Amniotic stem cell (primary cell): Measurements from ENCODE around the gene ZNRD2.
"Not testable (repeated sequence)": the region's sequence is repeated elsewhere in the genome, so short reads cannot be mapped to it uniquely, and the experiment has no call there.

Experiments
- DNase-seq: peaks from one replicate; lab custom pipeline; 2025; lab: John Stamatoyannopoulos, UW

The ZNRD2 gene, protein sequence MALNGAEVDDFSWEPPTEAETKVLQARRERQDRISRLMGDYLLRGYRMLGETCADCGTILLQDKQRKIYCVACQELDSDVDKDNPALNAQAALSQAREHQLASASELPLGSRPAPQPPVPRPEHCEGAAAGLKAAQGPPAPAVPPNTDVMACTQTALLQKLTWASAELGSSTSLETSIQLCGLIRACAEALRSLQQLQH

DNA sequence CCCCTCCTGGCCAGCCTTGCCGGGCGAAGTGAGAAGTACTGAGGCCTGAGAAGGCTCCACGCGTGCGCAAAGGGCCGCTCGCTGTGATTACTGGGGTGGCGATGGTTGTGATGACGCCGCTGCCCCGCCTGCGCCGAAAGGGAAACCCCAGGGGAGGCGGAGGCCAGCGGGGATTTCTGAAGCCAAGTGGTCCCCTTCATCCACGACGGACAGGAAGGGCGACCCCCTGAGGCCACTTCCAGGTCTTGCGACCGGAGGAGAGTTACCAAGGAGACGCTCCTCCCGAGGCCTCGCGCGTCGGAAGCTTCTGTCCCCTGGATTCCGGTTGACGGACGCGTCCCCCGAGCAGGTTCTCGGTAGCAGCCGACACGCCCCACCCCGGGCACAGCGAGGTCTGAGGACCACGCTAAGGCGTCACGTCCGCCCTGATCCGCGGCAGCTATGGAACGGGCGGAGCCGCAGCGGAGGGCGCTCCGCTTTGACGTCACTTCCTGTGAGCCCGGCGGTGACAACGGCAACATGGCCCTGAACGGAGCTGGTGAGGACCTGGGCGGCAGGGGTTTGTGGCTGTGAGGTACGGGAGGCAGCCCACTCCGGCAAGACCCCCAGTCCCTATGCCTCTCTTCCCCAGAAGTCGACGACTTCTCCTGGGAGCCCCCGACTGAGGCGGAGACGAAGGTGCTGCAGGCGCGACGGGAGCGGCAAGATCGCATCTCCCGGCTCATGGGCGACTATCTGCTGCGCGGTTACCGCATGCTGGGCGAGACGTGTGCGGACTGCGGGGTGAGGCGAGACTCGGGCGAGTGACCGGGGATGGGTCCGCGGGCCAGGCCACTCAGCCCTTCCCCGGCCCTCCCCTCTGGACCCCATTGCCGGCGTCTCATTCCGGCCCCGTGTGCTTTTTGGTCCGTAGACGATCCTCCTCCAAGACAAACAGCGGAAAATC, at the start of gene ZNRD2:
TSS of gene ZNRD2 (plus strand) at position 505 of the 946 bp plus-strand sequence. CDS start at position 520, 15 bp downstream.
- DNase-seq, result peak; percentile 99

DNA sequence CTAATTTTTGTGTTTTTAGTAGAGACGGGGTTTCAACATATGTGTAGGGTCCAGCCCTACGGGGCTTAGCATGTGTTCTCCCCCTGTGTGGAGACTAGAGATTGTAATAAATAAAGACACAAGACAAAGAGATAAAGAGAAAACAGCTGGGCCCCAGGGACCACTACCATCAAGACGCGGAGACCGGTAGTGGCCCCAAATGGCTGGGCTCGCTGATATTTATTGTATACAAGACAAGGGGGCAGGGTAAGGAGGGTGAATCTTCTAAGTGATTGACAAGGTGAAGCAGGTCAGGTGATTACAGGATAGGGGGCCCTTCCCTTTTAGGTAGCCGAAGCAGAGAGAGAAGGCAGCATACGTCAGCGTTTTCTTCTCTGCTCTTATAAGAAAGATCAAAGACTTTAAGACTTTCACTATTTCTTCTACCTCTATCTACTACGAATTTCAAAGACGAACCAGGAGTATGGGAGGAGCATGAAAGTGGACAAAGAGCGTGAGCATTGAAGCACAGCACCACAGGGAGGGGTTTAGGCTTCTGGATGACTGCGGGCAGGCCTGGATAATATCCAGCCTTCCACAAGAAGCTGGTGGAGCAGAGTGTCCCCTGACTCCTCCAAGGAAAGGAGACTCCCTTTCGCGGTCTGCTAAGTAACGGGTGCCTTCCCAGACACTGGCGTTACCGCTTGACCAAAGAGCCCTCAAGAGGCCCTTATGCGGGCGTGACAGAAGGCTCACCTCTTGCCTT, 48.3 kb upstream of the ZNRD2 start:
- not testable (repeated sequence) for DNase-seq

DNA sequence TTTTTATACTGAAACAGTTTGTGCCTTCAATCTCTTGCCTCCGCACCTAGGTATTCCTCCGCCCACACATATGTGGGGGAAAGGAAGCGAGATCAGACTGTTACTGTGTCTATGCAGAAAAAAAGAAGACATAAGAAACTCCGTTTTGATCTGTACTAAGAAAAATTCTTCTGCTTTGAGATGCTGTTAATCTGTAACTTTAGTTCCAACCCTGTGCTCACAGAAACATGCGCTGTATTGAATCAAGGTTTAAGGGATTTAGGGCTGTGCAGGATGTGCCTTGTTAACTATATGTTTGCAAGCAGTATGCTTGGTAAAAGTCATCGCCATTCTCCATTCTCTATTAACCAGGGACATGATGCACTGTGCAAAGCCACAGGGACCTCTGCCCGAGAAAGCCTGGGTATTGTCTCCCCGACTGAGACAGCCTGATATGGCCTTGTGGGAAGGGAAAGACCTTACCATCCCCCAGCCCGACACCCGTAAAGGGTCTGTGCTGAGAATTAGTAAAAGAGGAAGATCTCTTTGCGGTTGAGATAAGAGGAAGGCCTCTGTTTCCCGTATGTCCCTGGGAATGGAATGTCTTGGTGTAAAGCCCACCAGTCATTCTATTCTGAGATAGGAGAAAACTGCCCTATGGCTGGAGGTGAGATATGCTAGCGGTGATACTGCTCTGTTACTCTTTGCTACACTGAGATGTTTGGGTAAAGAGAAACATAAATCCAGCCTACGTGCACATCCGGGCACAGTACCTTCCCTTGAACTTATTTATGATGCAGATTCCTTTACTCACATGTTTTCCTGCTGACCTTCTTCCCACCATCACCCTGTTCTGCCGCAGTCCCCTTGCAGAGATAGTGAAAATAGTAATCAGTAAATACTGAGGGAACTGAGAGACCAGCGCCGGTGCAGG, 47.3 kb upstream of the ZNRD2 start:
- DNase-seq, result not testable (repeated sequence)

DNA sequence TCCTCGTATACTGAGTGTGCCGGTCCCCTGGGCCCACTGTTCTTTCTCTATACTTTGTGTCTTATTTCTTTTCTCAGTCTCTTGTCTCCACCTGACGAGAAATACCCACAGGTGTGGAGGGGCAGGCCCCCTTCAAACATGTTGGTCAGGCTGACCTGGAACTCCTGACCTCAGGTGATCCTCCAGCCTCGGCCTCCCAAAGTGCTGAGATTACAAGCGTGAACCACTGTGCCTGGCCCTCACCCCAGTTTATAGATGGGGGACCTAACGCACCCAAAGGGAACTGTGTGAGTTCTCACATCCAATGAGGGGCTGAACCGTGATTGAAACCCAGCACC, 46.7 kb upstream of the ZNRD2 start:
- DNase-seq, result not testable (repeated sequence)

DNA sequence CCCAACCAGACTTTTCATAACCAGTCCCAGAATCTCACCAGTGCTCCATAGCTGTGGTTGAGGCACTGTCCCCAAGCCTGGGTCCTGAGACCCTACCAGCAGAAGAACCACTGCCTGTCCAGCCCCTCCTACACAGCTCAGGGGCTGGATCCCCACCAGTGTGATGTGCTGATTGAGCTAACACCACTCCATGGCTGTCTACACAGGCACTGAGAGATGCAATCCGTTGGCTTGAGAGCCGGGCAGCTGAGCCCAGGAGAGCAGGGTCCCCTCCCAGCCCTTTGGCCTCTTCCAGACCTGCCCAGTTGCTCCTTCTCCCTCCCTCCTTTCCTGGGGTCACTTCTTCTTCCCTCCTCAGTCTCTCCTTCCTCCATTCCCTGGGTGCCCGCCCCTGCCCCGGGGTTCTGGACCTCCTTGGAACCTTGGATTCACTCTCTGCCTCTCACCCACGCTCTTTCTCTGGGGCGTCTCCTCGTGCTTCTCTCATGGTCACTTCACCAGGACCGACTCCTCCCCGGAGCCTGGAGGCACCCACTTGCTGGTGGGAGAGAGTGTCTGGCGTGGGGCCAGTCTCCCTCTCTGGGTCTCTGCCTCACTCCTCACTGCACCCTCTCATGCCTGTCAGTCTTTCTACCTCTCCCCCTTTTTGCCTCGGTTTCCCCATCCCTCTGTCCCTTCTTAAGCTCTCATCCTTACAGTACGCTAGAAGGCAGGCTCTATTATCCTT, 46.1 kb upstream of the ZNRD2 start:
- DNase-seq, result no peak

DNA sequence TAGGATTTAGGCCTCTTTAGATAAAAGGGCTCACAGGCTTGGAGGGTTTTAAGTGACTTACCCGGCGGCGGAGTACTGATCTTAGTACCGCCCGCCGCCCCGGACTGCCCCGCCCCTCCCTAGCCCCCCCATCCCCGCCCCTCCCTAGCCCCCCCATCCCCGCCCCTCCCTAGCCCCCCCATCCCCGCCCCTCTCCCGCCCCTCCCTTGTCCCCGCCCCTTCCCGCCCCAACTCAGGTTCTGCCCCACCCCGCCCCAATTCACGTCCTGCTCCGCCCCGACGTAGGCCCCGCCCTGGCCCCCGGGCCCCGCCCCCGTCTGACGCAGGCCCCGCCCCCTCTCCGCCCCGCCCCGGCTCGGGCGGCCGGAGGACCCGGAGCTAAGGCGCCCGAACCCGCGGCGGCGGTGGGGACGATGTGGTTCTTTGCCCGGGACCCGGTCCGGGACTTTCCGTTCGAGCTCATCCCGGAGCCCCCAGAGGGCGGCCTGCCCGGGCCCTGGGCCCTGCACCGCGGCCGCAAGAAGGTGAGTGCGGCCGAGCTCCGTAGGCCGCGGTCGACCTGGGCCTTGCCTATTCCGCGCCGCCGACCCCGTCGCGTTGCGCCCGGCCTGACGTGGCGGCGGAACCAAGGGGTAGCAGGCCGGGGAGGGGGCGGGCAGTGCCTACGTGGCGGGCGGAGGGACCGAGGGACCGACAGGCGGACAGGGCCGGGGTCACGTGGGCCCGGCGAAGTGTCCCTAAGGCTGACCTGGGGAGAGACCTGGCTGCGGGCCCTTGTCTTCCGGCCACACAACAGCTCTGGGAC, 45.3 kb upstream of the ZNRD2 start, which contains the start of gene SCYL1:
TSS of gene SCYL1 (plus strand) at position 343 of the 805 bp plus-strand sequence. CDS start at position 414, 71 bp downstream.
- DNase-seq, result peak; percentile 65

DNA sequence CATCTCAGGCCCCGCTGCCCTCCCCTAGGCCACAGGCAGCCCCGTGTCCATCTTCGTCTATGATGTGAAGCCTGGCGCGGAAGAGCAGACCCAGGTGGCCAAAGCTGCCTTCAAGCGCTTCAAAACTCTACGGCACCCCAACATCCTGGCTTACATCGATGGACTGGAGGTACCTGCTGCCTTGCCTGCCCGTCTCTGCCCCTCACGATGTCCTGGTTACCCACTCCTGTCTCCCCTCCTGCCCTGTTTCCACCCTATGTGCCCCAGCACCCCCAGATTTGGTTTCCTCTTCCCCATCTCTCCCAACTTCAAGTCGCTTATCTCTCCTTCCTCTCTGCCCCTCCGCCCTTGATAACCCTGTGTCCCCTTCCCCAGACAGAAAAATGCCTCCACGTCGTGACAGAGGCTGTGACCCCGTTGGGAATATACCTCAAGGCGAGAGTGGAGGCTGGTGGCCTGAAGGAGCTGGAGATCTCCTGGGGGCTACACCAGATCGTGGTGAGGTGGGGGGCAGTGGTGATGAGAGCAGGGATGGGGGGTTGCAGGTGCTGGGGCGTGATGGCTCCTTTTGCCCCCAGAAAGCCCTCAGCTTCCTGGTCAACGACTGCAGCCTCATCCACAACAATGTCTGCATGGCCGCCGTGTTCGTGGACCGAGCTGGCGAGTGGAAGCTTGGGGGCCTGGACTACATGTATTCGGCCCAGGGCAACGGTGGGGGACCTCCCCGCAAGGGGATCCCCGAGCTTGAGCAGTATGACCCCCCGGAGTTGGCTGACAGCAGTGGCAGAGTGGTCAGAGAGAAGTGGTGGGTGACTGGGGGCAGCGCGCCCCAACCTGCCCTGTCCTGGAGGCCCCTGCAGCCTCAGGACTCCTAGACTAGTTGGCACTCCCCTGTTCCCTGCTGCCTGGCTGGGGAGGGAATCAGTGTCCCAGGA, 44.5 kb upstream of the ZNRD2 start:
- no peak for DNase-seq

DNA sequence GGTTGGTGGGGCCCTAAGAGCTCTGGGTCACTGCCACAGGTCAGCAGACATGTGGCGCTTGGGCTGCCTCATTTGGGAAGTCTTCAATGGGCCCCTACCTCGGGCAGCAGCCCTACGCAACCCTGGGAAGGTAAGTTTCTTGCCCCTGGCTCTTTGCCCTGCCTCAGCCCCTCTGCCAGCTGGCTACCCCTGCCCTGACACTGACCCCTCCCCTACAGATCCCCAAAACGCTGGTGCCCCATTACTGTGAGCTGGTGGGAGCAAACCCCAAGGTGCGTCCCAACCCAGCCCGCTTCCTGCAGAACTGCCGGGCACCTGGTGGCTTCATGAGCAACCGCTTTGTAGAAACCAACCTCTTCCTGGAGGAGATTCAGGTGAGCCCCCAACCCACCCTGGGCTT, 43.5 kb upstream of the ZNRD2 start:
- no peak for DNase-seq

DNA sequence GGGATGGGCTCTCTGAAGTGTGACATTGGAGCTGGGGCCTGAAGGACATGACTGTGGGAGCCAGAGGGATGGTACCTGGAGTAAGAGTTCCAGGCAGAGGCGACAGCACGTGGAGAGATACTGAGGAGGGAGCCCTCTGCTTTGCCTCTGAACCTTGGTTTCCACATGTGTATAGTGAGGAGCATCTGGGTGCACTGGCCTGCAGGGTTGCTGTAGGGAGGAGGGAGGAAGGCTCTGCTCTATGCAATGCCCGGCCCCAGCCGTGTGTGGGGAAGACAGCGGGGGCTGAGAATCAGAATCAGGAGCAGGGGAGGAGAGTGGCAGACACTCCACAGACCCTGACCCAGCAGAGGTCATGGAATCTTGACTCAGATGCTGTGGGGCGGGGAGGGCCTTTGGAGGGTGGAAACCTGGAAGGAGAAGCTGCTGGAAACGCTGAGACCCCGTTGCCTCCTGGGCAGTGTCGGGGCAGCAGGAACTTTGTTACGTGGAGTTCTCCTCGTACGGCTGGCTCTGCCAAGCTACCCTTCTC, 41.4 kb upstream of the ZNRD2 start:
- no peak for DNase-seq

DNA sequence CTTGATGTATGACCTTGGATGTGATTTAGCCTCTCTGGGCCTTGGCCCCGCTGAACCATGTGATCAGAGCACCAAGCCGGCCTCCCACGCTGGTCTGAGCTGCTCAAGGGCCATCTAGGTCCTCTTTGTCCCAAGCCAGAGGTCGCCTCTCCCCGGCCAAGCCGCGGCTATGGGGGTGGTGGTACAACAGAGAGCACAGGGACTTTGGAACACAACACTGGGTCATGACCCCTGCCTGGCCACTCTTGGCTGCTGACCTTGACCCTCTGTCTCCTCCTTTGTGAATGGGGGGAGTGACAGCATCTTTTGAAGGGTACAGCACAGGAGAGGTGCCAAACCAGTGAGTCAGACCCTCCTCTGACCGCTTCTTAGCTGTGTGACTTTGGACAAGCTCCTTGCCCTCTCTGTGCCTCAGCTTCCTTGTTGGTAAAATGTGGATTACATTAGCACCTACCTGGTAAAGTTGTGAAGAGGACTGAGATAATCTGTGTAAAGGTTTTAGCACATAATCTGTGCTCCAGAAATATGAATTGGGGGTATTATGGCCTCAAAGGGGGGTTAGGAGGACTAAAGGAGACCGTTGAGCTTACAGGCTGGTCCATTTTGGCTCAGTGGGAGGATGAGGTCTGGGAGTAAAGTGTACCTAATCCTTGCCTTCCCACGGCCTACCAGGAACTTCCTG, 40.7 kb upstream of the ZNRD2 start:
- DNase-seq, result no peak

DNA sequence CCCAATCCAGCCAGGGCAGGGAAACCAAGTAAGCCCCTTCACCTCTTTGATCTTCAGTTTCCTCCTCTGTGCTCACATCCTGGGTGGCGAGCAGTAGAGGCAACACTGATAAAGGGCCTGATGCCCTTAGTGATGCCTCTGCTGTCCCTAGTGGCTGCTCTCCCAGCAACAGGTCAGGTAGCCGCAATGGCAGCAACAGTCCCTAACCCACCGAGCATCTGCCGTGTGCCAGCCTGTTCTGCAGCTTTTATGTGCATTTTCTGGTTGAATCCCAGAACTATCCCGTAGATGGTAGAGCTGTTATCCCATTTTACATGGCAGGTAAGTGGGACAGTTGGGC, 40.1 kb upstream of the ZNRD2 start:
- DNase-seq, result no peak

DNA sequence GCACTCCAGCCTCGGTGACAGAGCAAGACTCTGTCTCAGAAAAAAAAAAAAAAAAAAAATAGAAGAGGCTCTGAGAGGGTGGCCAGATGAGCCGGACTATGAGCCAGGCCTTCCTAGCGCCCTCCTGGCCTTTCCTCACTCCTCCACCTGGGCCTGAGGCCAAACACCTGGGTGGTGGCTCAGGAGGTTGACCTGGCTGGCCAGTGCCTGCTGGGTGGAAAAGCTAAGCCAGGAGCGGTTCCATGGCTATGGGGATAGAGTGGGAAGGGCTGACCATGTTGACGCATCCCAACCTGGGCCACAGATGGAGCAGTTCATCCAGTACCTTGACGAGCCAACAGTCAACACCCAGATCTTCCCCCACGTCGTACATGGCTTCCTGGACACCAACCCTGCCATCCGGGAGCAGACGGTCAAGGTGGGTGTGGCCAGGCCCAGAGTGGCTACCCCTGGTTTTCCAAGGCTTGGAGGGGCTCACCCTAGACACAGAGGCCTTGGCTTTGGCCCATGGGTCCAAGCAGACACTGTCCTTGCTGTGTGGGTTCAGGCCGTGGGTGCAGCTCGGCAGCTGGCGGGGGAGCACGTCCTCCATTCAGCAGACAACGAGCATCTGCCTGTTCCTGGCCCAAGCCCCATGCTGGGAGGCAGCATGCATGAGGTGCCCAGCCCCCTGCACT, 37.8 kb upstream of the ZNRD2 start:
- no peak for DNase-seq

DNA sequence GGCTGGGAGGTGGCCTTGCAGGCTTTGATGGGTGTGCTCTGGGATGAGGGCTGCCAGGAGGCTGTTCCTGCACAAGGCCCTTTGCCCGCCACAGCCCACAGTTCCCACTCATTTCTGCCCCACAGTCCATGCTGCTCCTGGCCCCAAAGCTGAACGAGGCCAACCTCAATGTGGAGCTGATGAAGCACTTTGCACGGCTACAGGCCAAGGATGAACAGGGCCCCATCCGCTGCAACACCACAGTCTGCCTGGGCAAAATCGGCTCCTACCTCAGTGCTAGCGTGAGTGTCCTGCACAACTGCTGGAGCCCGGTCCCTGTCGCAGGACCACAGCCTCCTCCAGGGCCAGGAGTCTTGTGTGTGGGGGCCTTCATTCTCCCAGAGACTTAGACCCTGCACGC, 35.2 kb upstream of the ZNRD2 start:
- DNase-seq, result no peak

DNA sequence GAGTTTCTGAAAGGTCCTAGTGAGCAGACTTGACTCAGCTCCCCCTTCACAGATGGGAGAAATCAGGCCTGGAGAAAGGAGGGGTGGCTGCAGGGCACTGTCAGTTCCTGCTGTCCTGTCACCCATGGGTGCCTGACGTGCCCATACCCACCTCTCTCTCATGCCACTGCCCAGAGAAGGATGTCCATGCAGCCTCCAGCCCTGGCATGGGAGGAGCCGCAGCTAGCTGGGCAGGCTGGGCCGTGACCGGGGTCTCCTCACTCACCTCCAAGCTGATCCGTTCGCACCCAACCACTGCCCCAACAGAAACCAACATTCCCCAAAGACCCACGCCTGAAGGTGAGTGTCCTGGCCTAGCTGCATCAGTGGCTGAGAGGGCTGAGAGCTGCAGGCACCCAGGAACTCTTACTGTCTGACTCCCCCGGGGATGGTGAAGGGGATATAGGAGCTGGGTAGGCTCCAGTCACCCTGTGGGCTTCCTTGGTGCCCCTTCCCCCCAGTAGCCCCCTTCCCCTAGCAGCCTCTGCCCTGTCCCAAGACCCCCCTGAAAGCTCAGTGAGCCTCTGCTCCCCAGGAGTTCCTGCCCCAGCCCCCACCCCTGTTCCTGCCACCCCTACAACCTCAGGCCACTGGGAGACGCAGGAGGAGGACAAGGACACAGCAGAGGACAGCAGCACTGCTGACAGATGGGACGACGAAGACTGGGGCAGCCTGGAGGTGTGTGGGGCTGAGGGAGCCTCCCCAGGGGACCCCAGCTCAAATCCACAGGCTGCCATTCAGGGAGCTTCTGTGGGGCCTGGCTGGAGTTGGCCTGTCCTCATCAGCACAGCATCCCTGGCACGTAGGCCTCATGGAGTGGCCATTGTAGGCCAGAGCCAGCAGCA, 33.6 kb upstream of the ZNRD2 start:
- DNase-seq, result no peak

DNA sequence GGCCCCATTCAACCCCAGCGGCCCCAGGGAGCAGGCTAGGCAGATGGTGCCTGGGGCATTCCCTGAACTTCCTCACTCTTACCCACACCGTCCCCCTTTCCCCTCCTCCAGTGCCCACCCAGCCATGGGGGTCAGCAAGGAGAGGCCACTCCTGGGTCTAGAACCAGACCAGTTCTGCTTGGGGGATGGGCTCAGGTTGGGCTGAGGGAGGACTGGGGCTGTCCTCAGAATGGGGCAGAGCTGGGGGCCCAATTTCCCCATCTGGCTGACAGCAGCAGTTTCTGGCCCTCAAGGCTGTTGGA, 33.0 kb upstream of the ZNRD2 start:
- no peak for DNase-seq

DNA sequence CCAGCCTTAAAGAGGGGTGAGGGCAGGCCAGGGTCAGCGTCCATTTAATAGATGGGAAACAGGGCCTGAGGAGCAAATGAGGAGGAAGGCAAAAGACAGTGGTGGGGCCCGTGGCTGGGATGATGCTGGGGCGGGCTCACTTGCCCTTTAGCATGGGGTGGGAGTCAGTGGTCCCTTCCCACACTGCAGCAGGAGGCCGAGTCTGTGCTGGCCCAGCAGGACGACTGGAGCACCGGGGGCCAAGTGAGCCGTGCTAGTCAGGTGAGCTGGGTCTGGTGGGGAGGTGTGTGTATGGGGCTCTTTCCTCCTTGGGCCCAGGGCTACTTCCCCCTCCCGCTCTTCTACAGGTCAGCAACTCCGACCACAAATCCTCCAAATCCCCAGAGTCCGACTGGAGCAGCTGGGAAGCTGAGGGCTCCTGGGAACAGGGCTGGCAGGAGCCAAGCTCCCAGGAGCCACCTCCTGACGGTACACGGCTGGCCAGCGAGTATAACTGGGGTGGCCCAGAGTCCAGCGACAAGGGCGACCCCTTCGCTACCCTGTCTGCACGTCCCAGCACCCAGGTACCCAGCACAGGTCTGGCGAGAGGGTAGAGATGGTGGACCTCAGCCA, 32.6 kb upstream of the ZNRD2 start:
- DNase-seq, result no peak
